Body of pancreas (tissue), 4 donors: ENCODE measurements around the gene CCDC73. TPM values are rescaled to one million over a fixed set of nuclear protein-coding genes. Genes with fewer than 3 reads are reported as not detected.

Source experiments
- ATAC-seq: fragments of 150-250 bp; one replicate; pipeline ENCODE4 v1.9.1; 2016
- DNase-seq, 4 donors: peaks; one replicate each; pipeline ENCODE4 v3.0.0-alpha.2; 2019
- H3K27ac ChIP-seq, 4 donors: fragments of 200-600 bp; sonication (generic); 1 replicate in 3 of 4; 2 replicates in 1 of 4; pipeline versions ENCODE4 v1.5.1 to v1.6.1; 2016 to 2019; ENCODE audit warnings: mild to moderate bottlenecking in 1 of 4, mixed read lengths in 1 of 4, moderate library complexity in 1 of 4
- H3K27me3 ChIP-seq, 2 donors: fragments of 200-600 bp; sonication (generic); one replicate each; pipeline ENCODE4 v1.6.0; 2016; ENCODE audit warnings: mild to moderate bottlenecking in 1 of 2
- H3K36me3 ChIP-seq, 2 donors: fragments of 200-600 bp; sonication (generic); replicated peaks in 1 of 2; 2 replicates each; pipeline ENCODE4 v1.5.1; 2016; ENCODE audit warnings: low read depth in 2 of 2; ENCODE audit not compliant: insufficient read depth in 1 of 2
- H3K4me1 ChIP-seq: fragments of 200-600 bp; sonication (generic); one replicate; pipeline ENCODE4 v1.6.0; 2016
- H3K4me3 ChIP-seq, 2 donors: fragments of 200-600 bp; sonication (generic); 1 replicate in 1 of 2; 2 replicates in 1 of 2; pipeline ENCODE4 v1.5.1; 2016 to 2019
- H3K9me3 ChIP-seq, 3 donors: fragments of 200-600 bp; sonication (generic); 1 replicate in 2 of 3; 2 replicates in 1 of 3; pipeline ENCODE4 v1.5.1; 2016
- POLR2A ChIP-seq, 3 donors: fragments of 450-650 bp; IDR thresholded peaks; one replicate each; pipeline ENCODE4 v1.6.1; 2016; ENCODE audit warnings: antibody characterized with exemption in 3 of 3, mild to moderate bottlenecking in 2 of 3
- WGBS, 2 donors: methylation state at CpG; one replicate each; pipeline ENCODE4 v1.1.5; 2017; 5-methylcytosine and 5-hydroxymethylcytosine counted together
- intact Hi-C: fragments of 100-400 bp; cut with DNase I; formaldehyde crosslinking; loops from one replicate; pipeline ENCODE4 v1.15.1; 2023
- total RNA-seq, 2 donors: library from RNA; depleted of rRNA; stranded (reverse); fragments of >200 nt; gene quantifications; one replicate each; pipeline ENCODE4 v1.1.0, GENCODE V29; 2016
- TF ChIP-seq, protein P1 (sequence below), 7 experiments: fragments of 450-650 bp in 4 of 7; fragments of 200-600 bp in 3 of 7; sonication (generic) in 3 of 7; IDR thresholded peaks; one replicate each; pipeline ENCODE4 v1.5.1; 2016 to 2019; ENCODE audit warnings: antibody characterized with exemption in 7 of 7

Gene CCDC73
- total RNA-seq, 2 donors from 2014 or later, result 0.26 TPM; not detected in 1

DNA sequence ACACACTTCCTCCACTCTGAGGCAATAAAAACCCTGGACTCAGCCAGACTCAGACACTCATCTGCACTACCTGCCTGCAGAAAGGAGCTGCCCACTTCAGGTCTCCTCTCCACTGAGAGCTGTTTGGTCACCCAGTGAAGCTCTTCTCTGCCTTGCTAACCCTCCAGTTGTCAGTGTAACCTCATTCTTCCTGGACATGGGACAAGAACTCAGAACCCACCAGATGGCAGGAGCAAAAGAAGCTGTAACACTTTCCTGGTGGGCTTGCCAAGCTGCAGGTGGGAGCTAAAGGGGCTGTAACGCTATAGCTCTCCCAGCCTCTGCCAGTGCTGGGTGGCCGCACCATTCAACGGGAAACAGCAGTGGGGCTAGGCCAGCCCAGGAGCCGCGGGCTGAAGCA, 89.7 kb downstream of the CCDC73 start:
- Histone ChIP-seq H3K27me3 (no peaks in the 10 kb centered on the region), H3K4me1 (no peaks in the 10 kb centered on the region), H3K4me3 (no peak overlapping the region), H3K9me3 (peaks cover 0 to 11% (median 0%) of the 10 kb centered on the region in 3 donors), H3K27ac (no peak overlapping the region), H3K36me3 (no peaks in the 10 kb centered on the region)
- no peak for DNase-seq
- ATAC-seq, result no peak
- intact Hi-C loops, result no loop called here
- TF ChIP-seq, protein P1, sequence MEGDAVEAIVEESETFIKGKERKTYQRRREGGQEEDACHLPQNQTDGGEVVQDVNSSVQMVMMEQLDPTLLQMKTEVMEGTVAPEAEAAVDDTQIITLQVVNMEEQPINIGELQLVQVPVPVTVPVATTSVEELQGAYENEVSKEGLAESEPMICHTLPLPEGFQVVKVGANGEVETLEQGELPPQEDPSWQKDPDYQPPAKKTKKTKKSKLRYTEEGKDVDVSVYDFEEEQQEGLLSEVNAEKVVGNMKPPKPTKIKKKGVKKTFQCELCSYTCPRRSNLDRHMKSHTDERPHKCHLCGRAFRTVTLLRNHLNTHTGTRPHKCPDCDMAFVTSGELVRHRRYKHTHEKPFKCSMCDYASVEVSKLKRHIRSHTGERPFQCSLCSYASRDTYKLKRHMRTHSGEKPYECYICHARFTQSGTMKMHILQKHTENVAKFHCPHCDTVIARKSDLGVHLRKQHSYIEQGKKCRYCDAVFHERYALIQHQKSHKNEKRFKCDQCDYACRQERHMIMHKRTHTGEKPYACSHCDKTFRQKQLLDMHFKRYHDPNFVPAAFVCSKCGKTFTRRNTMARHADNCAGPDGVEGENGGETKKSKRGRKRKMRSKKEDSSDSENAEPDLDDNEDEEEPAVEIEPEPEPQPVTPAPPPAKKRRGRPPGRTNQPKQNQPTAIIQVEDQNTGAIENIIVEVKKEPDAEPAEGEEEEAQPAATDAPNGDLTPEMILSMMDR (IDR thresholded peaks at IDR 0.05), result no peak
- no peak for TF ChIP-seq POLR2A (IDR thresholded peaks at IDR 0.05)
- 93 to 95% methylated on average over 5 of the region's 5 CpGs for WGBS, 2 donors

- ATAC-seq (no peak), DNase-seq (no peak)
- H3K4me3 ChIP-seq, result no peak overlapping the region
- no peak overlapping the region for H3K27ac ChIP-seq
- H3K36me3 ChIP-seq, result no peaks in the 10 kb centered on the region
- no peaks in the 10 kb centered on the region for H3K27me3 ChIP-seq
- intact Hi-C loops, result no loop called here
- H3K9me3 ChIP-seq, result peaks cover 0 to 11% (median 0%) of the 10 kb centered on the region in 3 donors
- H3K4me1 ChIP-seq, result no peaks in the 10 kb centered on the region
- TF ChIP-seq, protein P1 (IDR thresholded peaks at IDR 0.05), result no peak
- no peak for TF ChIP-seq POLR2A (IDR thresholded peaks at IDR 0.05)
- WGBS, 2 donors, result 90 to 97% methylated on average over 5 to 6 of the region's 6 CpGs
Measured at GRCh38 chr11:32704261-32704660, 90.2 kb downstream of the CCDC73 start.

DNA sequence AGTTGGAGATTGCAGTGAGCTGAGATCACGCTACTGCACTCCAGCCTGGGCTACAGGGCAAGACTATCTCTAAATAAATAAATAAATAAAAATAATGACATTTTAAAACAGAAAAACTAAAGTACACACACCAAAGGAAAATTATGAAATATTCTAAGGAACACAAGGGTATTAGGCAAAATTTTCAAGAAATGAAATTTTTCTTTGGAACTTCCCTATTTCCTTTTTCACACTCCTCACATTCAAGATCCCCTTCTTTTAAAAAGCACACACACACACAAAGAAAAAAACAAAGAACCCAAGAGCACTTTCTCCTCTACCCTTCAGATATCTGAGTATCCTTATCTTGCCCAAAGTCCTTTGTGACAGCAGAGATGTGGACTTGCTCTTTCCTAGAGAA, 92.8 kb downstream of the CCDC73 start:
- Histone ChIP-seq H3K4me1 (no peaks in the 10 kb centered on the region), H3K9me3 (peaks cover 0 to 11% (median 0%) of the 10 kb centered on the region in 3 donors), H3K4me3 (no peak overlapping the region), H3K27me3 (no peaks in the 10 kb centered on the region), H3K36me3 (no peaks in the 10 kb centered on the region), H3K27ac (no peak overlapping the region)
- intact Hi-C loops, result no loop called here
- ATAC-seq, result no peak
- 84 to 86% methylated on average over 1 of the region's 1 CpG for WGBS, 2 donors
- TF ChIP-seq, protein P1 (IDR thresholded peaks at IDR 0.05), result no peak
- no peak for TF ChIP-seq POLR2A (IDR thresholded peaks at IDR 0.05)
- DNase-seq, result no peak

GRCh38 chr11:32698579-32698978, 95.9 kb downstream of the CCDC73 start:
- Histone ChIP-seq H3K27me3 (no peaks in the 10 kb centered on the region), H3K4me3 (no peak overlapping the region), H3K36me3 (no peaks in the 10 kb centered on the region), H3K9me3 (no peaks in the 10 kb centered on the region), H3K27ac (no peak overlapping the region), H3K4me1 (no peaks in the 10 kb centered on the region)
- TF ChIP-seq POLR2A (IDR thresholded peaks at IDR 0.05), result no peak
- TF ChIP-seq, protein P1 (IDR thresholded peaks at IDR 0.05), result no peak
- intact Hi-C loops, result no loop called here
- ATAC-seq (no peak), DNase-seq (no peak)
- WGBS, 2 donors, result 31 to 37% methylated on average over 2 of the region's 2 CpGs

GRCh38 chr11:32671051-32671450, 123.4 kb downstream of the CCDC73 start:
- Histone ChIP-seq H3K27me3 (no peaks in the 10 kb centered on the region), H3K4me3 (no peak overlapping the region), H3K9me3 (peaks cover 0 to 7% (median 0%) of the 10 kb centered on the region in 3 donors), H3K4me1 (no peaks in the 10 kb centered on the region), H3K36me3 (no peaks in the 10 kb centered on the region), H3K27ac (no peak overlapping the region)
- DNase-seq, result no peak
- intact Hi-C loops, result no loop called here
- ATAC-seq, result no peak
- TF ChIP-seq, protein P1 (IDR thresholded peaks at IDR 0.05), result no peak
- TF ChIP-seq POLR2A (IDR thresholded peaks at IDR 0.05), result no peak
- 62 to 87% methylated on average over 1 of the region's 1 CpG for WGBS, 2 donors
